DOHH2 (cell line): ENCODE results near the gene BDH1.
"Not testable (repeated sequence)": the region's sequence is repeated elsewhere in the genome, so short reads cannot be mapped to it uniquely, and the experiment has no call there.

ENCODE experiments used
- H3F3A ChIP-seq: fragments of 200-600 bp; sonication (generic), shearing (Covaris generic); 2 replicates; pipeline ENCODE4 v1.6.0; 2016; ENCODE audit warnings: antibody characterized with exemption, mild to moderate bottlenecking; ENCODE audit not compliant: control insufficient read depth, insufficient read depth
- H3K27ac ChIP-seq: fragments of 200-600 bp; sonication (generic); 2 replicates; pipeline ENCODE4 v1.5.1; 2014; ENCODE audit warnings: low read depth, mild to moderate bottlenecking, low read length, moderate library complexity
- H3K27me3 ChIP-seq: fragments of 200-600 bp; sonication (generic); 2 replicates; pipeline ENCODE4 v1.6.1; 2014; ENCODE audit warnings: mild to moderate bottlenecking, low read length, mixed read lengths; ENCODE audit not compliant: control insufficient read depth
- H3K36me3 ChIP-seq: fragments of 200-600 bp; sonication (generic); 2 replicates; pipeline ENCODE4 v1.6.1; 2014; ENCODE audit warnings: mild to moderate bottlenecking, low read length, moderate library complexity, mixed read lengths; ENCODE audit not compliant: control insufficient read depth
- H3K4me1 ChIP-seq: fragments of 200-600 bp; sonication (generic); 2 replicates; pipeline ENCODE4 v1.6.1; 2014; ENCODE audit warnings: mild to moderate bottlenecking, low read length, mixed read lengths; ENCODE audit not compliant: control insufficient read depth
- H3K4me2 ChIP-seq: fragments of 200-600 bp; sonication (generic); 2 replicates; pipeline ENCODE4 v1.6.0; 2014; ENCODE audit warnings: mild to moderate bottlenecking, low read length, moderate library complexity
- H3K4me3 ChIP-seq: fragments of 200-600 bp; sonication (generic); 2 replicates; pipeline ENCODE4 v1.5.1; 2014; ENCODE audit warnings: mild to moderate bottlenecking, low read length, mixed read lengths
- H3K79me2 ChIP-seq: fragments of 200-600 bp; sonication (generic); 2 replicates; pipeline ENCODE4 v1.6.1; 2014; ENCODE audit warnings: mild to moderate bottlenecking, low read length, mixed read lengths; ENCODE audit not compliant: control insufficient read depth
- H3K9me2 ChIP-seq: fragments of 200-600 bp; sonication (generic); replicated peaks from 2 replicates; pipeline ENCODE4 v1.6.1; 2014; ENCODE audit warnings: mild to moderate bottlenecking, low read length, mixed read lengths; ENCODE audit not compliant: control insufficient read depth
- H3K9me3 ChIP-seq: fragments of 200-600 bp; sonication (generic); 2 replicates; pipeline ENCODE4 v1.6.1; 2014; ENCODE audit warnings: antibody characterized with exemption, low read length, mixed read lengths; ENCODE audit not compliant: control insufficient read depth, insufficient read depth
- H4K20me1 ChIP-seq: fragments of 200-600 bp; sonication (generic); 2 replicates; pipeline ENCODE4 v1.6.0; 2014; ENCODE audit warnings: low read depth, mild to moderate bottlenecking, antibody characterized with exemption, low read length, moderate library complexity; ENCODE audit not compliant: control insufficient read depth, insufficient read depth
- EZH2phosphoT487 ChIP-seq: fragments of 200-600 bp; sonication (generic); IDR thresholded peaks from 2 replicates; pipeline ENCODE4 v1.6.1; 2017; ENCODE audit warnings: borderline replicate concordance, mild to moderate bottlenecking, antibody characterized with exemption, low read length, moderate library complexity, mixed read lengths
- TF ChIP-seq, protein P1 (sequence below): fragments of 200-600 bp; sonication (generic); IDR thresholded peaks from one replicate; pipeline ENCODE4 v1.5.1; 2014; ENCODE audit warnings: antibody characterized with exemption, mild to moderate bottlenecking, low read depth, low read length; ENCODE audit not compliant: poor library complexity, severe bottlenecking

BDH1 gene

DNA sequence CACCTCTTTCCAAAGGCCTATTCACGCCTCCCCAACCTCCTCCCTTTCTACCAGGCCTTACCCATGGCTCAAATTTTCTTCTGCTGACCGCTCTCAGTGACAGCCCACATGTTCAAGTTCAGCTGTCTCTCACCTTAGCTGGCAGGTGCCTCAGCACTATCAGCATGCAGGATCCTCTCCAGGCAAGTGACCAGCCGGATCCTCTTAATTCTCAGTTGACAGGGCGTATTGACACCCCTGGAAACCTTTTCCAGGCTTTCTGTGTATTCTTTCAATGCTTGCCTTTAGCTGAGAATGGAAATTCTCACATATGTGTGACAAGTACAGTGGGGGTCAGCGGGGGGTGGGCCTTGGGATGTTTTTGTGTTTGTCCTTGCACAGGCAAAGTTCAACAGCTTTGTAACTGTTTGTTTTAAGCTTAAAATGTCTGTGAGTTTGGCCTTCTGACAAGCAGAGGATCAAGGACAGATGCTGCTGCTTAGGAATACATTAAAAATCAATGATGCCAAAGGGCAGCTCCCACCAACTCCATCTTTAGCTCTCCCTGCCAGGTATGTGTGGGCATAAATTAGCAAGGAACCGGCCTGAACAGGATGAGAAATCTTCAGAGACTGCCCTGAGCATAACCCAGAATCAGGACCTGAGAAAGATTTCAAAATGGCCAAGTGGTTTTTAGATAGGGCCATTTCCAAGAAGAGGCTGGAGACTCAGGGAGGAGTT is 17.4 kb upstream of the BDH1 start:
- Histone ChIP-seq H3K79me2 (no peaks in the 10 kb centered on the region), H4K20me1 (no peaks in the 10 kb centered on the region), H3F3A (no peaks in the 10 kb centered on the region), H3K27me3 (no peaks in the 10 kb centered on the region), H3K4me3 (no peak overlapping the region), H3K4me2 (no peak overlapping the region), H3K9me2 (no peaks in the 10 kb centered on the region), H3K36me3 (no peaks in the 10 kb centered on the region), H3K9me3 (peaks cover 21% of the 10 kb centered on the region; the same call in 1 of the 2 replicates), H3K4me1 (no peaks in the 10 kb centered on the region), H3K27ac (no peak overlapping the region)
- TF ChIP-seq, protein P1, sequence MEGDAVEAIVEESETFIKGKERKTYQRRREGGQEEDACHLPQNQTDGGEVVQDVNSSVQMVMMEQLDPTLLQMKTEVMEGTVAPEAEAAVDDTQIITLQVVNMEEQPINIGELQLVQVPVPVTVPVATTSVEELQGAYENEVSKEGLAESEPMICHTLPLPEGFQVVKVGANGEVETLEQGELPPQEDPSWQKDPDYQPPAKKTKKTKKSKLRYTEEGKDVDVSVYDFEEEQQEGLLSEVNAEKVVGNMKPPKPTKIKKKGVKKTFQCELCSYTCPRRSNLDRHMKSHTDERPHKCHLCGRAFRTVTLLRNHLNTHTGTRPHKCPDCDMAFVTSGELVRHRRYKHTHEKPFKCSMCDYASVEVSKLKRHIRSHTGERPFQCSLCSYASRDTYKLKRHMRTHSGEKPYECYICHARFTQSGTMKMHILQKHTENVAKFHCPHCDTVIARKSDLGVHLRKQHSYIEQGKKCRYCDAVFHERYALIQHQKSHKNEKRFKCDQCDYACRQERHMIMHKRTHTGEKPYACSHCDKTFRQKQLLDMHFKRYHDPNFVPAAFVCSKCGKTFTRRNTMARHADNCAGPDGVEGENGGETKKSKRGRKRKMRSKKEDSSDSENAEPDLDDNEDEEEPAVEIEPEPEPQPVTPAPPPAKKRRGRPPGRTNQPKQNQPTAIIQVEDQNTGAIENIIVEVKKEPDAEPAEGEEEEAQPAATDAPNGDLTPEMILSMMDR: no peak
- no peak for TF ChIP-seq EZH2phosphoT487

DNA sequence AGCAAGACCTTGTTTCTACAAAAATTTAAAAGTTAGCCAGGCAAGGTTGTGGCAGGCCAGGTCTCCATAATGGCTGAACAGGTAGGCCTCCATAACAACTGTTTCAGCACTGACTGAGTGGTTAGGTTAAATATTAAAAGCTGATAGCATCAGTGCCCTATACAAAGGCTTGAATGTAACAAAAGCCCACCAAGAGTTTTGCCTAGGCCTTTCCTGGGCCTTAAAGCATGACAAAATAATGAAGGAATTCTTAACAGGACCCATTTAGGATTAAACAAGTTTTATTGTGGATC is 16.1 kb upstream of the BDH1 start:
- not testable (repeated sequence) for H3K4me2 ChIP-seq, H3K79me2 ChIP-seq, H3K36me3 ChIP-seq, H3K9me2 ChIP-seq, H3K4me3 ChIP-seq, H4K20me1 ChIP-seq, H3K27me3 ChIP-seq, H3K27ac ChIP-seq, H3K4me1 ChIP-seq, H3F3A ChIP-seq
- peaks cover 20% of the 10 kb centered on the region; the same call in 1 of the 2 replicates for H3K9me3 ChIP-seq

DNA sequence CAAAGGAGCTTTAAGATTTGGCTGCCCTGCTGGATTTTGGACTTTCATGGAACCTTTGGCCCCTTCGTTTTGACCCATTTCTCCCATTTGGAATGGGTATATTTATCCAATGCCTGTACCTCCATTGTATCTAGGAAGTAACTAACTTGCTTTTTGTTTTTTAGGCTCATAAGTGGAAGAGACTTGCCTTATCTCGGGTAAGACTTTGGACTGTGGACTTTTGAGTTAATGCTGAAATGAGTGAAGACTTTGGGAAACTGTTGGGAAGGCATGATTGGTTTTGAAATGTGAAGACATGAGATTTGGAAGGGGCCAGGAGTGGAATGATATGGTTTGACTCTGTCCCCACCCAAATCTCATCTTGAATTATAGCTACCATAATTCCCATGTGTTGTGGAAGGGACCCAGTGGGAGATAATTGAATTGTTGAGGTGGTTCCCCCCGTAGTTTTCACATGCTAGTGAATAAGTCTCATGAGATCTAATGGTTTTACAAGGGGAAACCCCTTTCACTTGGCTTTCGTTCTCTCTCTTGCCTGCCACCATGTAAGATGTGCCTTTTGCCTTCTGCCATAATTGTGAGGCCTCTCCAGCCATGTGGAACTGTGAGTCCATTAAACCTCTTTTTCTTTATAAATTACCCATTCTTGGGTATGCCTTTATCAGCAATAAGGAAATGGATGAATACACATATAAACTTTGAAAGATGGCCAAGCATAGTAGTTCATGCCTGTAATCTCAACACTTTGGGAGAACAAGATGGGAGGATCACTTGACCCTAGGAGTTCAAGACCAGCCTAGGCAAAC is 15.5 kb upstream of the BDH1 start:
- not testable (repeated sequence) for H3K79me2 ChIP-seq, H3K4me3 ChIP-seq, H3K36me3 ChIP-seq, H3K9me2 ChIP-seq, H3K4me1 ChIP-seq, H3K4me2 ChIP-seq, H3F3A ChIP-seq, H4K20me1 ChIP-seq, H3K27me3 ChIP-seq, H3K27ac ChIP-seq
- peaks cover 20% of the 10 kb centered on the region; the same call in 1 of the 2 replicates for H3K9me3 ChIP-seq

DNA sequence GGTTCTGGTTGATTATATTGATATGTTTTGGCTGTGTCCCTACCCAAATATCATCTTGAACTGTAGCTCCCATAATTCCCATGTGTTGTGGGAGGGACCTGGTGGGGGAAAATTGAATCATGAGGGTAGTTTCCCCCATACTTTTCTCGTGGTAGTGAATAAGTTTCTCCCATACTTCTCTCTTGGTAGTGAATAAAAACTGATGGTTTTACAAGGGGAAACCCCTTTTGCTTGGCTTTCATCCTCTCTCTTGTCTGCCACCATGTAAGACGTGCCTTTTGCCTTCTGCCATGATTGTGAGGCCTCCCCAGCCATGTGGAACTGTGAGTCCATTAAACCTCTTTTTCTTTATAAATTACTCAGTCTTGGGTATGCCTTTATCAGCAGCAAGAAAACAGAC is 13.7 kb upstream of the BDH1 start:
- H3K36me3 ChIP-seq, H3K4me3 ChIP-seq, H3K4me1 ChIP-seq, H3K27me3 ChIP-seq, H3K27ac ChIP-seq, H4K20me1 ChIP-seq, H3K4me2 ChIP-seq, H3F3A ChIP-seq, H3K79me2 ChIP-seq, H3K9me2 ChIP-seq: not testable (repeated sequence)
- H3K9me3 ChIP-seq: peaks cover 31% of the 10 kb centered on the region; the same call in 1 of the 2 replicates
